ENCODE results near the gene NSA2.

GRCh38 chr5:74762599-74762998 lies 4.5 kb upstream of the NSA2 start:
- TF ChIP-seq CTCF (IDR thresholded peaks at IDR 0.05) = no peak
- no peak for TF ChIP-seq POLR2A (IDR thresholded peaks at IDR 0.05)
